Right lobe of liver (tissue), 4 donors: ENCODE results near the gene LEMD3.

Source experiments
- CTCF ChIP-seq, 4 donors: fragments of 200-600 bp in 3 of 4; fragments of 450-650 bp in 1 of 4; IDR thresholded peaks; one replicate each; pipeline versions ENCODE4 v1.5.1 to v1.8.0; 2016 to 2022; ENCODE audit warnings: antibody characterized with exemption in 4 of 4, mild to moderate bottlenecking in 2 of 4
- POLR2A ChIP-seq: fragments of 450-650 bp; IDR thresholded peaks from one replicate; pipeline ENCODE4 v1.6.1; 2017; ENCODE audit warnings: antibody characterized with exemption, mild to moderate bottlenecking
- donor health status: DM: no; HTN: no; CAD: no.
- donor health status: DM: no; HTN: no; CAD: no.
- donor health status: DM: no; HTN: yes; CAD: no.

- TF ChIP-seq POLR2A = no peak
- TF ChIP-seq CTCF (IDR thresholded peaks at IDR 0.05) = no peak
Measured at GRCh38 chr12:65171073-65171472, 1.7 kb downstream of the LEMD3 start.
